Measurements from ENCODE around the gene ZNF124.

DNA sequence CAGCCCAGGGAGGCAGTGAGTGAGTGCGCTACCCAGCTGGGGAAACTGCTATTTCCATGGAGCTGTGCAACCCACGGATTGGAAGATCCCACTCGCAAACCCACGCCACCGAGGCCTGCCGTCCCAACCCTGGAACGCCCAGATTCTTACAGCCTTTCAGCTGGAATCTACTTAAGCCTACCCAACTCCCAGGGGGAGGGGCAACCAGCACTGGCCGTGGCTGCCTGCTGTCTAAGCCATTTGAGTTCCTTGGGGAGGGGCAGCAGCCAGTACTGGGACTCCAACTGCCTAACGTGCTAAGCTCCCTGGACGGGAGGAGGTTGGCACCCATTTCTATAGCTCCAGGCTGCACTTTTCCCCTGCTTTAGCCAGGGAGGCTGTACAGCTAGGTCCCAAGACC, 40.6 kb downstream of the ZNF124 start:
- TF ChIP-seq, protein P1, sequence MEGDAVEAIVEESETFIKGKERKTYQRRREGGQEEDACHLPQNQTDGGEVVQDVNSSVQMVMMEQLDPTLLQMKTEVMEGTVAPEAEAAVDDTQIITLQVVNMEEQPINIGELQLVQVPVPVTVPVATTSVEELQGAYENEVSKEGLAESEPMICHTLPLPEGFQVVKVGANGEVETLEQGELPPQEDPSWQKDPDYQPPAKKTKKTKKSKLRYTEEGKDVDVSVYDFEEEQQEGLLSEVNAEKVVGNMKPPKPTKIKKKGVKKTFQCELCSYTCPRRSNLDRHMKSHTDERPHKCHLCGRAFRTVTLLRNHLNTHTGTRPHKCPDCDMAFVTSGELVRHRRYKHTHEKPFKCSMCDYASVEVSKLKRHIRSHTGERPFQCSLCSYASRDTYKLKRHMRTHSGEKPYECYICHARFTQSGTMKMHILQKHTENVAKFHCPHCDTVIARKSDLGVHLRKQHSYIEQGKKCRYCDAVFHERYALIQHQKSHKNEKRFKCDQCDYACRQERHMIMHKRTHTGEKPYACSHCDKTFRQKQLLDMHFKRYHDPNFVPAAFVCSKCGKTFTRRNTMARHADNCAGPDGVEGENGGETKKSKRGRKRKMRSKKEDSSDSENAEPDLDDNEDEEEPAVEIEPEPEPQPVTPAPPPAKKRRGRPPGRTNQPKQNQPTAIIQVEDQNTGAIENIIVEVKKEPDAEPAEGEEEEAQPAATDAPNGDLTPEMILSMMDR (IDR thresholded peaks at IDR 0.05), result no peak
- TF ChIP-seq POLR2A (IDR thresholded peaks at IDR 0.05) (no peak), EP300 (IDR thresholded peaks at IDR 0.05) (no peak)
